Testis (tissue), 3 donors: ENCODE results near the gene ZNF829. TPM values are rescaled to one million over a fixed set of nuclear protein-coding genes. Genes with fewer than 3 reads are reported as not detected.

Experiments
- DNase-seq: peaks from one replicate; pipeline ENCODE4 v3.0.0-alpha.2; 2019
- H3K27ac ChIP-seq, 2 donors: fragments of 200-600 bp; sonication (generic); one replicate each; pipeline ENCODE4 v1.5.1; 2019
- H3K27me3 ChIP-seq: fragments of 200-600 bp; sonication (generic); one replicate; pipeline ENCODE4 v1.5.1; 2019
- H3K36me3 ChIP-seq: fragments of 200-600 bp; sonication (generic); one replicate; pipeline ENCODE4 v1.5.1; 2017; ENCODE audit warnings: low read depth; ENCODE audit errors: missing control alignments
- H3K4me1 ChIP-seq: fragments of 200-600 bp; sonication (generic); one replicate; pipeline ENCODE4 v1.5.1; 2019
- H3K4me3 ChIP-seq, 2 donors: fragments of 200-600 bp; sonication (generic); one replicate each; pipeline ENCODE4 v1.5.1; 2017 to 2019
- H3K9me3 ChIP-seq: fragments of 200-600 bp; sonication (generic); one replicate; pipeline ENCODE4 v1.5.1; 2017
- POLR2A ChIP-seq: fragments of 450-650 bp; IDR thresholded peaks from one replicate; pipeline ENCODE4 v1.6.1; 2017; ENCODE audit warnings: antibody characterized with exemption, mild to moderate bottlenecking, moderate library complexity
- WGBS, 2 donors: methylation state at CpG; one replicate each; pipeline ENCODE4 v1.1.5; 2018; 5-methylcytosine and 5-hydroxymethylcytosine counted together
- intact Hi-C: fragments of 100-400 bp; cut with DNase I; formaldehyde crosslinking; loops from one replicate; pipeline ENCODE4 v1.15.1; 2023; ENCODE audit warnings: low total_unique reads
- polyA plus RNA-seq: library from polyadenylated mRNA; stranded (reverse); fragments of 350-450 nt; fragmentation: Illumina TruSeq; extraction: RNeasy Lipid Tissue Mini Kit (QIAGEN cat#74804); gene quantifications from one replicate; pipeline ENCODE4 v1.2.3, GENCODE V29; 2014; ENCODE audit warnings: low read depth, low replicate concordance; ENCODE audit not compliant: insufficient read depth
- total RNA-seq, 2 donors: library from RNA; depleted of rRNA; stranded (reverse); fragments of >200 nt; gene quantifications; one replicate each; pipeline ENCODE4 v1.2.3, GENCODE V29; 2016
- TF ChIP-seq, protein P1 (sequence below), 3 experiments: fragments of 450-650 bp in 2 of 3; fragments of 200-600 bp in 1 of 3; sonication (generic) in 1 of 3; IDR thresholded peaks; one replicate each; pipeline ENCODE4 v1.5.1; 2016 to 2019; ENCODE audit warnings: antibody characterized with exemption in 3 of 3, mild to moderate bottlenecking in 2 of 3, moderate library complexity in 1 of 3

ZNF829 gene
- total and polyA plus RNA-seq, 3 donors from 2014 or later = 10.5 to 19.9 (median 12.1) TPM

DNA sequence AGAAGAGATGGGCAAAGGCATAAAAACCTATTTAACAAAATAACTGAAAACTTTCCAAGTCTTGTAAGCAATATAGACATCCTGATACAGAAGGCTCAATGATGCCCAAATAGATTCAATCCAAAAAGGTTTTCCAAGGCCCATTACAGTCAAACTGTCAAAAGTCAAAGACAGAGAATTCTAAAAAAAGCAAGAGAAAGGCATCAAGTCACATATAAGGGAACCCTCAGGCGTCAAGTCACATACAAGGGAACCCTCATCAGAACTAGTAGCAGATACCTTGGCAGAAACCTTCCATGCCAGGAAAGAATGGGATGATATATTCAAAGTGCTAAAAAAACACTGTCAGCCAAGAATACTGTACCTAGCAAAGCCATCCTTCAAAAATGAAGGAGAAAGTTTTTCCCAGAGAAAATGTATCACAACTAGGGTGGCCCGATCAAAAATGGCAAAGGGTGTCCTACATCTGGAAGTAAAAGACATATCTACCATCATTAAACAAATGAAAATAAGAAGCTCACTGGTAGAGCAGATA is 21.2 kb downstream of the ZNF829 start:
- Histone ChIP-seq H3K27me3 (no peaks in the 10 kb centered on the region), H3K36me3 (no peaks in the 10 kb centered on the region), H3K4me1 (no peaks in the 10 kb centered on the region), H3K9me3 (peaks cover 2% of the 10 kb centered on the region), H3K27ac (no peak overlapping the region), H3K4me3 (no peak overlapping the region)
- 89 to 95% methylated on average over 2 of the region's 2 CpGs for WGBS, 2 donors
- TF ChIP-seq POLR2A = no peak
- TF ChIP-seq, protein P1, sequence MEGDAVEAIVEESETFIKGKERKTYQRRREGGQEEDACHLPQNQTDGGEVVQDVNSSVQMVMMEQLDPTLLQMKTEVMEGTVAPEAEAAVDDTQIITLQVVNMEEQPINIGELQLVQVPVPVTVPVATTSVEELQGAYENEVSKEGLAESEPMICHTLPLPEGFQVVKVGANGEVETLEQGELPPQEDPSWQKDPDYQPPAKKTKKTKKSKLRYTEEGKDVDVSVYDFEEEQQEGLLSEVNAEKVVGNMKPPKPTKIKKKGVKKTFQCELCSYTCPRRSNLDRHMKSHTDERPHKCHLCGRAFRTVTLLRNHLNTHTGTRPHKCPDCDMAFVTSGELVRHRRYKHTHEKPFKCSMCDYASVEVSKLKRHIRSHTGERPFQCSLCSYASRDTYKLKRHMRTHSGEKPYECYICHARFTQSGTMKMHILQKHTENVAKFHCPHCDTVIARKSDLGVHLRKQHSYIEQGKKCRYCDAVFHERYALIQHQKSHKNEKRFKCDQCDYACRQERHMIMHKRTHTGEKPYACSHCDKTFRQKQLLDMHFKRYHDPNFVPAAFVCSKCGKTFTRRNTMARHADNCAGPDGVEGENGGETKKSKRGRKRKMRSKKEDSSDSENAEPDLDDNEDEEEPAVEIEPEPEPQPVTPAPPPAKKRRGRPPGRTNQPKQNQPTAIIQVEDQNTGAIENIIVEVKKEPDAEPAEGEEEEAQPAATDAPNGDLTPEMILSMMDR (IDR thresholded peaks at IDR 0.05) = no peak
- no peak for DNase-seq
- intact Hi-C loops = no loop called here

DNA sequence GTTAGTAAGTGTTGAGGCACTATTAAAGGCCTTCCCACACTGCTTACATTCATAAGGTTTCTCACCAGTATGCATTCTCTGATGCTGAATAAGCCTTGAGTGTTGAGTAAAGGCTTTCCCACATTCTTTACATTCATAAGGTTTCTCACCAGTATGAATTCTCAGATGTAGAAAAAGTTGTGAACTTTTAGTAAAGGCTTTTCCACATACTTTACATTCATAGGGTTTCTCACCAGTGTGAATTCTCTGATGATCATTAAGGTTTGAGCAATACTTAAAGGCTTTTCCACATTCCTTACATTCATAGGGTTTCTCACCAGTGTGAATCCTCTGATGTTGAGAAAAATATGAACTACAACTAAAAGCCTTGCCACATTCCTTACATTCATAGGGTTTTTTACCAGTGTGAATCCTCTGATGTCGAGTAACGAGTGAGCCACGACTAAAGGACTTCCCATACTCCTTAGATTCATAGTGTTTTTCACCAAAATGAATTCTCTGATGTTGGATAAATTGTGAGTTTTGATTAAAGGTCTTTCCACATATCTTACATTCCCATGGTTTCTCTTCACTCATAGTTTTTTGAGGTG is 24.2 kb downstream of the ZNF829 start:
- WGBS, 2 donors = 96% methylated on average over 3 of the region's 3 CpGs
- TF ChIP-seq POLR2A = no peak
- TF ChIP-seq, protein P1 (IDR thresholded peaks at IDR 0.05) = no peak
- Histone ChIP-seq H3K27ac (no peak overlapping the region), H3K36me3 (no peaks in the 10 kb centered on the region), H3K4me1 (no peaks in the 10 kb centered on the region), H3K4me3 (no peak overlapping the region), H3K27me3 (no peaks in the 10 kb centered on the region), H3K9me3 (peaks cover 2% of the 10 kb centered on the region)
- DNase-seq = no peak
- intact Hi-C loops = no loop called here

DNA sequence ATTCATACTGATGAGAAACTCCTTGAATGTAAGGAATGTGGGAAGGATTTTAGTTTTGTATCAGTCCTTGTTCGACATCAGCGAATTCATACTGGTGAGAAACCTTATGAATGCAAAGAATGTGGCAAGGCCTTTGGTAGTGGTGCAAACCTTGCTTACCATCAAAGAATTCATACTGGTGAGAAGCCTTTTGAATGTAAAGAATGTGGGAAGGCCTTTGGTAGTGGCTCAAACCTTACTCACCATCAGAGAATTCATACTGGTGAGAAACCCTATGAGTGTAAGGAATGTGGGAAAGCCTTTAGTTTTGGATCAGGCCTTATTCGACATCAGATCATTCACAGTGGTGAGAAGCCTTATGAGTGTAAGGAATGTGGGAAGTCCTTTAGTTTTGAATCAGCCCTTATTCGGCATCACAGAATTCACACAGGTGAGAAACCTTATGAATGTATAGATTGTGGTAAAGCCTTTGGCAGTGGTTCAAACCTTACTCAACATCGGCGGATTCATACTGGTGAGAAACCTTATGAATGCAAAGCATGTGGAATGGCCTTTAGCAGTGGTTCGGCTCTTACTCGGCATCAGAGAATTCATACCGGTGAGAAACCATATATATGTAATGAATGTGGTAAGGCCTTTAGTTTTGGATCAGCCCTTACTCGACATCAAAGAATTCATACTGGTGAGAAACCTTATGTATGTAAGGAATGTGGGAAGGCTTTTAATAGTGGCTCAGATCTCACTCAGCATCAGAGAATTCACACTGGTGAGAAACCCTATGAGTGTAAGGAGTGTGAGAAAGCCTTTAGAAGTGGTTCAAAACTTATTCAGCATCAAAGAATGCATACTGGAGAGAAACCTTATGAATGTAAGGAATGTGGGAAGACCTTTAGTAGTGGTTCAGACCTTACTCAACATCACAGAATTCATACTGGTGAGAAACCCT is 38.8 kb downstream of the ZNF829 start:
- H3K27ac ChIP-seq = no peak overlapping the region
- no peak overlapping the region for H3K4me3 ChIP-seq
- H3K36me3 ChIP-seq = no peaks in the 10 kb centered on the region
- no peak for DNase-seq
- no peaks in the 10 kb centered on the region for H3K27me3 ChIP-seq
- 96 to 98% methylated on average over 10 of the region's 10 CpGs for WGBS, 2 donors
- no peak for TF ChIP-seq POLR2A
- TF ChIP-seq, protein P1 (IDR thresholded peaks at IDR 0.05) = no peak
- H3K9me3 ChIP-seq = no peaks in the 10 kb centered on the region
- intact Hi-C loops = no loop called here
- H3K4me1 ChIP-seq = no peaks in the 10 kb centered on the region

DNA sequence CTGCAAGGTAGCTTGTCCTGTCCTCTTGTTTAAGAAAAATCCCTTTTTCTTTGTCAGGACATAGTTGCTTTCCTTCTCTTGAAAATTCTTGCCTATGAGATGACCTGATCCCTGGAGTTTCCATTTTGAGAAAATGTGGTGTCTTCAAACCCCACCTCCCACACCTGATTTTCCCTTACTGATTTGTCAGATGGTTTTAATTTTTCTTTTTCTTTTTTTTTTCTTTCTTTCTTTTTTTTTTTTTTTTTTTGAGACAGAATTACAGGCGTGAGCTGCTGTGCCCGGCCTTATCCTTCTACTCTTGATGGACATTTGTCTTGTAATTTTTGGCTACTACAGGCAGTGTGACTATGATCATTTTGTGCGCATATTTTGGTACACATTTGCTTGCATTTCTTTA is 64.2 kb downstream of the ZNF829 start:
- Histone ChIP-seq H3K4me1 (peaks cover 7% of the 10 kb centered on the region), H3K27ac (no peak overlapping the region), H3K27me3 (no peaks in the 10 kb centered on the region), H3K4me3 (peak overlapping the region; percentile 76 to 77), H3K9me3 (no peaks in the 10 kb centered on the region), H3K36me3 (no peaks in the 10 kb centered on the region)
- WGBS, 2 donors = 91 to 92% methylated on average over 3 of the region's 3 CpGs
- TF ChIP-seq POLR2A = no peak
- TF ChIP-seq, protein P1 (IDR thresholded peaks at IDR 0.05) = no peak
- intact Hi-C loops = no loop called here
- DNase-seq = no peak
